Measurements from ENCODE around the gene LYSMD4. TPM values are rescaled to one million over a fixed set of nuclear protein-coding genes. Genes with fewer than 3 reads are reported as not detected.

LYSMD4 gene
- total RNA-seq, 1 experiment from 2014 or later, result 15.9 TPM

GRCh38 chr15:99707473-99708270 is 25.6 kb downstream of the LYSMD4 start:
- intact Hi-C loops (cut with micrococcal nuclease; ENCODE audit: unreplicated experiment), result no loop called here
- POLR2A ChIA-PET, result interaction anchor here (1.2 kb wide), 1 partner anchor 26 kb away, joined by 3 read pairs; the partner anchor contains the start of gene LYSMD4
- H3K27me3 ChIP-seq (replicated peaks; ENCODE audit: control insufficient read depth, insufficient read depth, low read length), result no peaks in the 10 kb centered on the region
- Mint-ChIP-seq H3K27me3 (ENCODE audit: insufficient read depth, unreplicated experiment) (no peaks in the 10 kb centered on the region), H3K36me3 (ENCODE audit: insufficient read depth, unreplicated experiment) (no peaks in the 10 kb centered on the region), H3K27ac (ENCODE audit: unreplicated experiment) (no peak overlapping the region), H3K9me3 (ENCODE audit: unreplicated experiment) (no peaks in the 10 kb centered on the region), H3K4me1 (ENCODE audit: low read depth, unreplicated experiment) (peaks cover 11% of the 10 kb centered on the region), H3K4me3 (ENCODE audit: unreplicated experiment) (no peak overlapping the region)
- peaks cover 3% of the 10 kb centered on the region; the same call in 1 of the 2 replicates for H3K4me1 ChIP-seq
- CTCF ChIA-PET, result no interaction called here
- H3K9me3 ChIP-seq, result no peaks in the 10 kb centered on the region
- no peak for DNase-seq
- BruUV-seq (replicated peaks), result no TSS peak
- no peak overlapping the region for H3K4me3 ChIP-seq (ENCODE audit: low read depth, low read length)
- TF ChIP-seq CTCF (IDR thresholded peaks at IDR 0.05; ENCODE audit: insufficient read depth in 1 of 2, low read depth in 1 of 2, low read length in 1 of 2, severe bottlenecking in 1 of 2, unreplicated experiment in 1 of 2), result no peak
- H3K36me3 ChIP-seq (ENCODE audit: control insufficient read depth, insufficient read depth, low read length), result no peaks in the 10 kb centered on the region

- no peak for DNase-seq
- Mint-ChIP-seq H3K27me3 (ENCODE audit: insufficient read depth, unreplicated experiment) (no peaks in the 10 kb centered on the region), H3K4me3 (ENCODE audit: unreplicated experiment) (no peak overlapping the region), H3K4me1 (ENCODE audit: low read depth, unreplicated experiment) (peaks cover 12% of the 10 kb centered on the region), H3K27ac (ENCODE audit: unreplicated experiment) (no peak overlapping the region), H3K36me3 (ENCODE audit: insufficient read depth, unreplicated experiment) (no peaks in the 10 kb centered on the region), H3K9me3 (ENCODE audit: unreplicated experiment) (no peaks in the 10 kb centered on the region)
- TF ChIP-seq CTCF (IDR thresholded peaks at IDR 0.05; ENCODE audit: insufficient read depth in 1 of 2, low read depth in 1 of 2, low read length in 1 of 2, severe bottlenecking in 1 of 2, unreplicated experiment in 1 of 2), result no peak
- Histone ChIP-seq H3K27me3 (replicated peaks; ENCODE audit: control insufficient read depth, insufficient read depth, low read length) (no peaks in the 10 kb centered on the region), H3K9me3 (no peaks in the 10 kb centered on the region), H3K36me3 (ENCODE audit: control insufficient read depth, insufficient read depth, low read length) (no peaks in the 10 kb centered on the region), H3K4me3 (ENCODE audit: low read depth, low read length) (no peak overlapping the region), H3K4me1 (peaks cover 3% of the 10 kb centered on the region; the same call in 1 of the 2 replicates)
- BruUV-seq (replicated peaks), result no TSS peak
- POLR2A ChIA-PET, result no interaction called here
- intact Hi-C loops (cut with micrococcal nuclease; ENCODE audit: unreplicated experiment), result no loop called here
- CTCF ChIA-PET, result no interaction called here
These were observed 26.5 kb downstream of the LYSMD4 start for GRCh38 chr15:99706557-99707303.

GRCh38 chr15:99704444-99704838 is 28.8 kb downstream of the LYSMD4 start:
- peak in 1 of 2 experiments; percentile 72 for DNase-seq
- Histone ChIP-seq H3K4me1 (peaks cover 3% of the 10 kb centered on the region; the same call in 1 of the 2 replicates), H3K36me3 (ENCODE audit: control insufficient read depth, insufficient read depth, low read length) (no peaks in the 10 kb centered on the region), H3K27me3 (replicated peaks; ENCODE audit: control insufficient read depth, insufficient read depth, low read length) (no peaks in the 10 kb centered on the region), H3K4me3 (ENCODE audit: low read depth, low read length) (no peak overlapping the region), H3K9me3 (no peaks in the 10 kb centered on the region)
- Mint-ChIP-seq H3K27me3 (ENCODE audit: insufficient read depth, unreplicated experiment) (no peaks in the 10 kb centered on the region), H3K4me3 (ENCODE audit: unreplicated experiment) (no peak overlapping the region), H3K4me1 (ENCODE audit: low read depth, unreplicated experiment) (peaks cover 12% of the 10 kb centered on the region), H3K27ac (ENCODE audit: unreplicated experiment) (no peak overlapping the region), H3K36me3 (ENCODE audit: insufficient read depth, unreplicated experiment) (no peaks in the 10 kb centered on the region), H3K9me3 (ENCODE audit: unreplicated experiment) (no peaks in the 10 kb centered on the region)
- POLR2A ChIA-PET, result interaction anchor here (0.6 to 1.1 kb wide), 3 partner anchors 29 to 690 kb away, joined by 3 to 7 read pairs (median 4); partner anchors contain the start of gene LYSMD4
- BruUV-seq (replicated peaks), result no TSS peak
- CTCF ChIA-PET, result interaction anchor here (0.6 to 2.1 kb wide), 21 partner anchors 10 to 898 kb away, joined by 3 to 38 read pairs (median 5); partner anchors contain the start of genes ASB7, LINS1, LRRC28 and LYSMD4
- TF ChIP-seq CTCF (IDR thresholded peaks at IDR 0.05; ENCODE audit: insufficient read depth in 1 of 2, low read depth in 1 of 2, low read length in 1 of 2, severe bottlenecking in 1 of 2, unreplicated experiment in 1 of 2), result peak; percentile 42 to 64
- intact Hi-C loops (cut with micrococcal nuclease; ENCODE audit: unreplicated experiment), result loop anchor here (1.0 to 5.0 kb wide), 7 partner anchors 51 to 431 kb away; partner anchors contain the start of gene MEF2A

Measured in Caco-2 (cell line).